T-helper 22 cell (primary cell): Measurements from ENCODE around the gene STX8.
"Not testable (repeated sequence)": the region's sequence is repeated elsewhere in the genome, so short reads cannot be mapped to it uniquely, and the experiment has no call there.

Source experiments
- DNase-seq: peaks from one replicate; pipeline ENCODE4 v3.0.0-alpha.2; 2020; ENCODE audit warnings: low read depth

Gene STX8

GRCh38 chr17:9575381-9576101 lies at the start of gene STX8:
TSS of gene STX8 (minus strand) at chr17:9575820. CDS start at chr17:9575808, 12 bp downstream.
- peak; percentile 57 for DNase-seq

GRCh38 chr17:9622961-9623360 lies 47.3 kb upstream of the STX8 start:
- DNase-seq: no peak

- DNase-seq: no peak
Measured at GRCh38 chr17:9615486-9615885, 39.9 kb upstream of the STX8 start.

- DNase-seq: no peak
Measured at GRCh38 chr17:9612006-9612405, 36.4 kb upstream of the STX8 start.

- no peak for DNase-seq
Measured at GRCh38 chr17:9611557-9611956, 35.9 kb upstream of the STX8 start.

GRCh38 chr17:9607058-9607457 lies 31.4 kb upstream of the STX8 start:
- DNase-seq: not testable (repeated sequence)

- DNase-seq: no peak
Measured at GRCh38 chr17:9606453-9606852, 30.8 kb upstream of the STX8 start.

- not testable (repeated sequence) for DNase-seq
Measured at GRCh38 chr17:9604583-9604982, 29.0 kb upstream of the STX8 start.

GRCh38 chr17:9598661-9599060 lies 23.0 kb upstream of the STX8 start:
- no peak for DNase-seq

- DNase-seq: not testable (repeated sequence)
Measured at GRCh38 chr17:9597638-9598037, 22.0 kb upstream of the STX8 start.

GRCh38 chr17:9594065-9594464 lies 18.4 kb upstream of the STX8 start:
- no peak for DNase-seq

- no peak for DNase-seq
Measured at GRCh38 chr17:9587969-9588656, 12.5 kb upstream of the STX8 start.

GRCh38 chr17:9577373-9577709 lies 1.7 kb upstream of the STX8 start:
- DNase-seq: no peak

GRCh38 chr17:9576521-9577372 lies 1.1 kb upstream of the STX8 start, which contains the start of gene CFAP52:
TSS of gene CFAP52 (plus strand) at chr17:9576642. CDS start at chr17:9576696, 54 bp downstream.
- DNase-seq: peak; percentile 59

- no peak for DNase-seq
Measured at GRCh38 chr17:9571201-9571600, 4.4 kb downstream of the STX8 start.

GRCh38 chr17:9568957-9569588 lies 6.5 kb downstream of the STX8 start:
- DNase-seq: no peak

- DNase-seq: no peak
Measured at GRCh38 chr17:9568004-9568403, 7.6 kb downstream of the STX8 start.

- not testable (repeated sequence) for DNase-seq
Measured at GRCh38 chr17:9566739-9567138, 8.9 kb downstream of the STX8 start.

GRCh38 chr17:9566067-9566466 lies 9.6 kb downstream of the STX8 start:
- DNase-seq: no peak

- DNase-seq: no peak
Measured at GRCh38 chr17:9564104-9564503, 11.5 kb downstream of the STX8 start.

- no peak for DNase-seq
Measured at GRCh38 chr17:9557857-9558256, 17.8 kb downstream of the STX8 start.

- DNase-seq: no peak
Measured at GRCh38 chr17:9557161-9557755, 18.4 kb downstream of the STX8 start.
